A172 (cell line): Measurements from ENCODE around the gene CPEB4. TPM values are rescaled to one million over a fixed set of nuclear protein-coding genes. Genes with fewer than 3 reads are reported as not detected.

Source experiments
- DNase-seq: peaks from one replicate; pipeline ENCODE4 v3.0.0-alpha.2; 2015; ENCODE audit warnings: low spot score
- total RNA-seq: library from RNA; depleted of rRNA; stranded (reverse); fragments of >200 nt; shearing (Covaris generic); gene quantifications from 2 replicates; pipeline ENCODE4 v1.2.3, GENCODE V29; 2014; rRNA removed

CPEB4 gene
- total RNA-seq: 24.8 and 25.9 TPM in 2 replicates

GRCh38 chr5:173887610-173888472 is at the start of gene CPEB4:
Gene CPEB4, plus strand, starts transcription at chr5:173888349. Its CDS starts 1,385 bp downstream, at chr5:173889734.
- peak; percentile 100 for DNase-seq

DNA sequence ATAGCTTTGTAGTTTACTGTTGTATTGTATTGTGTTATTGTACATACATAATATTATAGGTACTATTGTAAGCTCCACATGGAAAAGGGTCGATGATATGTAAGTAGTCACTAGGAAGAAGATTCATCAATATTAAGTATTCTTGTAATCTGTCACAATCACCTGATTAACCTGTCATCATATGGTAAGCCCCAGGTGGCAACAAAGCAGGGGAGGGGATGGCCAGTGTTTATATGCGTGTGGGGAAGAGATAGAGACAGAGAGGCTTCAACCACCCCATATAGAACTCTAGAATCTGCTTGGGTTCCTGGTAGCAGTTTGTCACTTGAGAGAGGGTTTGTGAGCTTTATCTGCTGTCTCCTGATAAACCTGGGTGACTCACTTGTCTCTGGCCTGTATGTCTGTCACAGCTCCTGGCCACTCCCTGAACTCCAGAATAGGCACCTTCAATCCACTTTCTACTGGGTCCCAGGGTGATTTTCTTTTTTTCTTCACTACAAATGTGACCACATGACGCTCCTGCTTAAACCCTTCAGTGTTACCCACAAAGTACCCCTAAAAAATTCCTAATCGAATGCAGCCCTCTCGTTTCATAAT is 48.9 kb upstream of the CPEB4 start:
- no peak for DNase-seq

DNA sequence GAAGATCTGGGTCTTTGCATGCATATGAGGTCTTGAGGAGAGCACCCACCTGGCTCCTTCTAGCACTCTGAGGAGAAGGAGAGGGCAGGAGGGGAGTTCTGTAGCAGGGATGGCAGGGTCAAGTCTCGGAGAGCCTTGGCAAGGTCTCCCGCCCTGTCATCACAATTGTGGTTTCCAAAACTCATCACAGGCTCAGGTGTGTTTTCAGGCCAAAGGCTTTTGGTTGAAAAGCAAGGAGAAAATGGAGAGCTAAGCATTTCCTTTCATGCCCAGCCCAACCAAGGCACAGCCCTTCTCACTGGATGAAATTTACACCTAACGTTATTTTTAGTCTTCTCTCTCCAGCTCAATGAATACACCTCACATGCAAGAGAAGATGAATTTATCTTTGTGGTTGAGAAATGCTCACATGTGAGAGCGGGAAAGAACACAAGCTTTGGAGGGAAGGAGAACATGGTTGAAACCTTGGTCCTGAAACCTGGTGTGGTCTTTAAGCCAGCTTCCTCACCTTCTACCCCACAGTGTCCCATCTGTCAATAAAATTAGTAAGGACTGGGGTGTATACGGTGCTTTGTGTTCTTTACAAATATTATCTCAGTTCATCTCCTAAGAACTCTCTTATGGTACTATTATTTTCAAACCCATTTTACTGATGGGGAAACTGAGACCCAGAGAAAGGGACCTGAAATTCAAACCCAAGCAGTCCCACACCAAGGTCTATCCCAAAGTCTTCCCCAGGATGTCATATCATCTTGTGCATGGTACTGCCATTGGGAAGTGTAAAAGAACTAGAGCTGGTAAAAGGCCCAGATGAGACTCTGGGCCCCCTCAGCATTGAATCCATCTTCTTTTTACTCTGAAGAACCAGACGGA is 47.8 kb upstream of the CPEB4 start:
- DNase-seq: no peak

GRCh38 chr5:173841710-173842109 is 46.4 kb upstream of the CPEB4 start:
- no peak for DNase-seq

GRCh38 chr5:173843794-173844193 is 44.4 kb upstream of the CPEB4 start:
- DNase-seq: no peak

DNA sequence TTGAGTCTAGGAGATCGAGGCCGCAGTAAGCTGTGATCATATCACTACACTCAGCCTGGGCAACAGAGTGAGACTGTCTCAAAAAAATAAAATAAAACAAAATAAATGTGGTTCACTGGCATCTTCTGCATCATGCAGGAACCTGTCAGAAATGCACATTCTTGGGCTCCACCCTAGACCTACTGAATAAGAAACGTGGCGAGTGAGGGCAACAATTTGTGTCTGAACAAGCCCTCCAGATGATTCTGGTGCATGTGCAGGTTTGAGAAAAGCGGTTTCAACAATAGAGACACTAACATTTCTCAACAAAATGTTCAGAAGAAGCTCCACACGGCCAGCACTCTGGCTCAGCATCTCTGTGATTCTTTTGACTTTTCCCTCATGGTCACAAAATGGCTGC is 42.8 kb upstream of the CPEB4 start:
- DNase-seq: no peak

DNA sequence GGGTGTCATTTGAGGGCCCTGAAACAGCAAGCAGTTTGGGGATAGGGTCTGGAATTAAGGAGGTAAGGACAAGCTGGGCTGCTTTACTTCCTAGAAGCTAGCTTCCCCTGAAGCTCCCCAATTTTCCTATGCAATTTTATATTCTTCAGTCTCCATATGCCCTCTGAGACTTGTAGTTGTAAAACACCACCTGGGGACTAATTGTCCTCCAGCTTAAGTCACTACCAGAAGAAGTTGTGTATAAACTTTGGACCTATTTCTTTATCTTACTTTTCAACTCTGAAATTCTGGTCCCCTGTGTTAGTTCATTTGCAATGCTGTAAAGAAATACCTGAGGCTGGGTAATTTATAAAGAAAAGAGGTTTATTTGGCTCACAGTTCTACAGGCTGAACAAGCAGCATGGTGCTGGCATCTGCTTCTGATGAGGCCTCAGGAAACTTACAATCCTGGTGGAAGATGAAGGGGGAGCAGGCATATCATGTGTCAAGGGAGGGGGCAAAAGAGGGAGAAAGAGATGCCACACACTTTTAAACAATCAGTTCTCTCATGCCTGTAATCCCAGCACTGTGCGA is 41.1 kb upstream of the CPEB4 start:
- no peak for DNase-seq

GRCh38 chr5:173848986-173849596 is 39.1 kb upstream of the CPEB4 start:
- peak; percentile 45 for DNase-seq

GRCh38 chr5:173849908-173850307 is 38.2 kb upstream of the CPEB4 start:
- no peak for DNase-seq

GRCh38 chr5:173850659-173851058 is 37.5 kb upstream of the CPEB4 start:
- DNase-seq: no peak

GRCh38 chr5:173851595-173852243 is 36.4 kb upstream of the CPEB4 start:
- DNase-seq: no peak

- DNase-seq: no peak
These were observed 35.3 kb upstream of the CPEB4 start for GRCh38 chr5:173852790-173853359.

- no peak for DNase-seq
These were observed 34.6 kb upstream of the CPEB4 start for GRCh38 chr5:173853370-173854131.

DNA sequence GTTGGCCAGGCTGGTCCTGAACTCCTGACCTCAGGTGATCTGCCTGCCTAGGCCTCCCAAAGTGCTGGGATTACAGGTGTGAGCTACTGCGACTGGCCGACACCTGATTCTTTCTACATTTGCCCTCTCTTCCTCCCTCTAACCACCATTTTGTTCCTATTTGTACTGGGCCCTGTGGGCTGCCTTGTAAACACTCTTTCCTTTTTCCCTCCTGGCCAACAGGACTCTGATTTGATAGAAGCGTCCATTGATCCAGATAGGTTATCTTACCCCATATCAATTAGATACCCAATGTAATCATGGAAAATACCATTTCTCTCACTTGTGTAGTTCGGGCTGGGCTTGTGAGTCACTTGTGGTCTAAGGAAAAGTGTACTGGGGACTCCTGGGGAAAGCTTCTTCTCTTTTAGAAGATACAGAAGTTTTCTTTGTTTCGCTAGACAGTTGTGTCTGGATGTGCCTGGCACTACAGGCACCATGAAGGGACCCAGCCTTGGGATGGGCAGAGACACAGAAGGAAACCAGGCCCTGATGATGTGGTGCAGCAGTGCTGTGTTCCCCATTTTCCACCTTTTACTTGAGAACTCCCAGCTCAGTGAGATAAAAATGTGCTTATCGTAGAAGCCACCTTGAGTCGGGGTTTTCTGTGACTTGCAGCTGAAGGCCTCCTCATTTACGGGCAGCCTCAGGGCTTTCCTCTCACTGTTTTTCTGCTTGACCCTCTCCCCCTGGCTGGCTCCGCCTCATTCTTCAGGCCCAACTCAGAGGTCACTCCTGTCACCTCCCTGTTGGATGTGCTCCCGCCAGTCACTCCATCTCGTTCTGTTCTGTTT is 32.8 kb upstream of the CPEB4 start:
- no peak for DNase-seq

GRCh38 chr5:173855995-173856656 is 32.0 kb upstream of the CPEB4 start:
- DNase-seq: no peak

GRCh38 chr5:173857234-173857633 is 30.9 kb upstream of the CPEB4 start:
- no peak for DNase-seq

DNA sequence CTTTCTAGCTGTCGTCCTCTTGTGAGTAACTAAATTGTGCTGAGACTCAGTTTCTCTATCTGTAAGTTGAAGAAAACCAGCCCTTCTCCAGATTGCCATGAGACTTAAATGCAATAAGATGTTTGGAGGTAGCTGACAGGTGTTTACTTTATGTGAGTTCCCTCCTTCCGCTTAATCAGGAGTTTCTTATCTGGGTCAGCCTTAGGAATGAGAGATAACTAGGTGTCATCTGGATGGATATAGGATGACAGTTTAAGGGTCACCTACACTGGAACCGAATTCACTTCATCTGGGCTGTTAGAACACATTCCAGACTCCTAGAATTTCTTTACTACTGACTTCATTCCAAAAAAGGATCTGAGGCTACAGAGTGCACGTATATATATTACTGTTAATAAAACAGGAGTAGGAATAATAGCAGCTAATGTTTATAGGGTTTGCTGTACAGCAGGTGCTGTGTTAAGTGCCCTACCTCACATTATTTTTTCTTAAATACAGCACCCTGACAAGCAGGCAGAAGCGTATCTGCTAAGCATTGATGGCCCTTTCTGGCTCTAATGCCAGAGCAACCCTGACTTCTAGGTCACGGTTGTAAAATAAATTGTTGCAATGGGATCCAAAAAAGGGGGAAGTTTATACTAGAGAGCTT is 30.0 kb upstream of the CPEB4 start:
- DNase-seq: no peak
